HUES6 (cell line): ENCODE results near the gene DUS3L.

Experiments used
- H3K27ac ChIP-seq: 2 replicates; pipeline ENCODE4 v1.7.0; 2013; ENCODE audit warnings: low read depth, mild to moderate bottlenecking, low read length, inconsistent platforms
- H3K27me3 ChIP-seq: 2 replicates; pipeline ENCODE4 v1.6.1; 2013; ENCODE audit warnings: low read length; ENCODE audit not compliant: control insufficient read depth, insufficient read depth
- H3K36me3 ChIP-seq: 2 replicates; pipeline ENCODE4 v1.6.1; 2013; ENCODE audit warnings: low read length; ENCODE audit not compliant: control insufficient read depth, insufficient read depth
- H3K4me1 ChIP-seq: 2 replicates; pipeline ENCODE4 v1.6.1; 2013; ENCODE audit warnings: low read length; ENCODE audit not compliant: control insufficient read depth, insufficient read depth
- H3K4me3 ChIP-seq: 2 replicates; pipeline ENCODE4 v1.5.1; 2013; ENCODE audit warnings: low read depth, low read length
- H3K9ac ChIP-seq: one replicate; pipeline ENCODE4 v1.6.1; 2013; ENCODE audit warnings: mild to moderate bottlenecking, low read length
- H3K9me3 ChIP-seq: 2 replicates; pipeline ENCODE4 v1.6.1; 2013; ENCODE audit warnings: low read depth, low read length; ENCODE audit not compliant: control insufficient read depth, insufficient read depth

DUS3L gene

DNA sequence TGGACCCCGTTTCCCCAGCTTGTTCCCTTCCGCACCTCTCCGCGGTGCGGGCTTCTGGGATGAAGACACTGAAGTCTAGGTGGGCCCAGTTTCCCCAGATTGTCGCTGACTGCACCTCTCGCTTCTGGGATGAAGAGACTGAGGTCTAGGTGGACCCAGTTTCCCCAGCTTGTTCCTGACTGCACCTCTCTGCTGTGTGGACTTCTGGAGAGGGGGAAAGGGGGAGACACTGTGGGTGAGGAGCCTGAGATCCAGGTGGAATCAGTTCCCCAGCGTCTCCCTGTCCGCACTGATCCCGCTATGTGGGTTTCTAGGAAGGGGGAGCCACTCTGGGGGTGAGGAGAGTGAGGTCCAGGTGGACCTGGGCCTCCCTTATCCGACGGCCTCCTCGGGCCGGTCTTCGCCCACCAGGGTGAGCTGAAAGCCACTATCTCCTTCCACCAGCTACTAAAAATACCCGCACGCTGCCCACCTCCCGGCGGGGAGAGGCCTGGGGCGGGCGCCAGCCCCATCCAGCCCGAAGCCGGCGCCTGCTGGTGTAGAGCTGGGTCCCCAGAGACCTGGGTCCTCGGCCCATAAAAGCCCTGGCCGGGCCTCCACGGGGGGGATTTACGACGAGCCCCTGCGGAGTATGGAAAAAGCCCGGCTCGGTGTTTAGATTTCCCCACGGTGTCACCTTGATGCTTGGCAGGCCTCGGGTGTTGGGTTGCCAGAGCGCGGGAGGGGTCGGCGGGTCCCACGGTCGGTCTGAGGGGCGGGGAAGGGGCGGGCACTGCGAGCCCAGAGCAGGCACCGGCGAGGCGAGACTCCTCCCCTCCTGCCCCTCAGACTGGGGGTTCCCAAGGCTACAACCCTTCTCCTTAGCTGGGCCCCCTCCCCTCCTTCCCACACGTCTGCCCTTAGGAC lies 38.0 kb upstream of the DUS3L start:
- no peaks in the 10 kb centered on the region for H3K36me3 ChIP-seq
- H3K27ac ChIP-seq, result peak overlapping the region; percentile 90
- peak overlapping the region; percentile 88 for H3K4me3 ChIP-seq
- no peaks in the 10 kb centered on the region; the same call in 1 of the 2 replicates for H3K27me3 ChIP-seq
- no peaks in the 10 kb centered on the region for H3K9me3 ChIP-seq
- H3K4me1 ChIP-seq, result peaks cover 11% of the 10 kb centered on the region; the same call in 1 of the 2 replicates
- peak overlapping the region; percentile 96 for H3K9ac ChIP-seq

DNA sequence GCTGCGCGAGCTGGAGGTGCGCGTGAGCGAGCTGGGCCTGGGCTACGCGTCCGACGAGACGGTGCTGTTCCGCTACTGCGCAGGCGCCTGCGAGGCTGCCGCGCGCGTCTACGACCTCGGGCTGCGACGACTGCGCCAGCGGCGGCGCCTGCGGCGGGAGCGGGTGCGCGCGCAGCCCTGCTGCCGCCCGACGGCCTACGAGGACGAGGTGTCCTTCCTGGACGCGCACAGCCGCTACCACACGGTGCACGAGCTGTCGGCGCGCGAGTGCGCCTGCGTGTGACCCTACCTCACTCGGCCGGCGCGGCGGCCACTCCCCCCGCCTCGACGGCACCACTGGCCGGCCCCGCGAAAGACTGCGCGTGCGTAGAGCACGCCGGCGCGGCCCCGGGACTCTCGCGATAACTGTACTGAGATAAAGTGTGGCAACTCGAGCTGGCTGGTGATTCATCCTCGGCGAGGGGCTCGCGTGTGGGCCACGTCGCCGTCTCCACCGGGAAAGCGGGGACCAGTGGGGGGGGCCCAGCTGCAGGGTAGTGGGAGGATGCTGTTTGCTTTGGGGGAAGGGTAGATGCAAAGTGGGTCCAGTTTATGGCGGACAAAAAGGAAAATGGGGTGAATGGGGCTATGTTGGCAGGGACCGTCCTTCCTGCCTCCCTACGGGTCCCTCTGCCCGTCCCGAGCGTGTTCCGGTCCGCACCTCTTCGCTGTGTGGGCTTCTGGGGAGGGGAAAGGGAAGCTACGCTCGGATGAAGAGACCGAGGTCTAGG lies 37.1 kb upstream of the DUS3L start:
- Histone ChIP-seq H3K4me1 (peaks cover 11% of the 10 kb centered on the region; the same call in 1 of the 2 replicates), H3K4me3 (peak overlapping the region; percentile 88), H3K9ac (peak overlapping the region; percentile 96), H3K9me3 (no peaks in the 10 kb centered on the region), H3K27me3 (no peaks in the 10 kb centered on the region; the same call in 1 of the 2 replicates), H3K27ac (peak overlapping the region; percentile 90), H3K36me3 (no peaks in the 10 kb centered on the region)

DNA sequence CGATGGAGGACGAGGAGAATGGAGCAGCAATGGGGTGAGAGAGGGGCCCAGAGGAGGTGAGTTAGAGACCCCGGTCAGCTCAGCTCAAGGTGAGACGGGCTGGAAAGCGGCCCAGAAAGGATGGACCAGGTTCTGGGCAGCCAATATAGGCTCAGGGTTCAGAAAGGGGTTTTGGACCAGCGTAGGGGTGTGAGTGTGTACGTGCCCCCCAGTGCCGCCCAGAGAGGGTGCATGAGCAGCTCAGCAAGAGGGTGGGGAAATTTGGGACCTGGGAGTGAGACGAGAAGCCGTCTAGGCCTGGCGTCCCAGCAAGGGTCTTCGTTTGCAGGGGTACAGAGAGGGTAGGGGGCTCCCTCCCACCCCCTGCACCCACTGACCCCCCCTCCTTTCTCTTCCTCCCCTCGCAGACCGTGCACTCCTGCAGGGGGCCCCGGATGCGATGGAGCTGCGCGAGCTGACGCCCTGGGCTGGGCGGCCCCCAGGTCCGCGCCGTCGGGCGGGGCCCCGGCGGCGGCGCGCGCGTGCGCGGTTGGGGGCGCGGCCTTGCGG lies 36.5 kb upstream of the DUS3L start:
- H3K36me3 ChIP-seq, result no peaks in the 10 kb centered on the region
- peak overlapping the region; percentile 96 for H3K9ac ChIP-seq
- H3K4me3 ChIP-seq, result peak overlapping the region; percentile 88
- peaks cover 11% of the 10 kb centered on the region; the same call in 1 of the 2 replicates for H3K4me1 ChIP-seq
- no peaks in the 10 kb centered on the region; the same call in 1 of the 2 replicates for H3K27me3 ChIP-seq
- no peaks in the 10 kb centered on the region for H3K9me3 ChIP-seq
- no peak overlapping the region for H3K27ac ChIP-seq

DNA sequence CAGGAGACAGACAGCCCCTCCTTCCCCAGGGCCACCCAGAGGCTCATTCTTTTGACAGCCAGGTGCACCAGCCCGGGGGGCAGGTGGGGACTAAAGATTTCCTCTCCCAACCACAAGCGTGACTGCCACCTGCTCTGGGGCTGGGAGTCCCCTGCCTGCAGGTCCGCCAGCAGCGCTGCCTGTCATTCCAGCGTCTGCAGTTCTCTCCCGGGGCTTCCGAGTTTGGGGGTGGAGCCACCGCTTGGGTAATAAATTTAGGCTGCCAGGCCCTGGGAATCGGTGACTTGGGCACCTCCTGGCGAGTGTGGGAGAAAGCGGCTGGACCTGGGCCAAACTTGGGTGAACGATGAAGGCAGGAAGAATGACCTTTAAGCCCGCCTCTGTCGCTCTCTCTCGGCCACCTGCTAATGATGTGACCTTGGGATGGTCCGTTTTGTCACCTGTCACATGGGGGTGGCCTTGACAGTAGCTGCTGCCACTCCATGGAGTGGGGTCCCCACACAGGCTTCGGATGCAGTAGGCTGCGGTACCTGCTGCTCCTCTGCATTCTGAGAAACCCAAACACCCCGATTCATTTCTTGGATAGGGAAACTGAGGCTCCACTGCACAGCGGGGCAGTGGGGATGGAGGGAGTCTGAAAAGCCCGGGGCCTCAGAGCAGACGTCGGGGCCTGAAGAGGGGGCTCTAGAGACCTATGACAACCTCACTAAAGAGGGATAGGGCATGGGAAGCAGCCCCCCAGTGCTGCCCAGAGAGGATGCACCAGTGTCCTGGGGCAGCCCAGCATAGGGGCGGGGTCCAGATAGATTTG lies 35.8 kb upstream of the DUS3L start:
- Histone ChIP-seq H3K36me3 (no peaks in the 10 kb centered on the region), H3K9ac (no peak overlapping the region), H3K27ac (no peak overlapping the region), H3K4me3 (peak overlapping the region; percentile 88), H3K4me1 (peaks cover 11% of the 10 kb centered on the region; the same call in 1 of the 2 replicates), H3K9me3 (no peaks in the 10 kb centered on the region), H3K27me3 (no peaks in the 10 kb centered on the region; the same call in 1 of the 2 replicates)

DNA sequence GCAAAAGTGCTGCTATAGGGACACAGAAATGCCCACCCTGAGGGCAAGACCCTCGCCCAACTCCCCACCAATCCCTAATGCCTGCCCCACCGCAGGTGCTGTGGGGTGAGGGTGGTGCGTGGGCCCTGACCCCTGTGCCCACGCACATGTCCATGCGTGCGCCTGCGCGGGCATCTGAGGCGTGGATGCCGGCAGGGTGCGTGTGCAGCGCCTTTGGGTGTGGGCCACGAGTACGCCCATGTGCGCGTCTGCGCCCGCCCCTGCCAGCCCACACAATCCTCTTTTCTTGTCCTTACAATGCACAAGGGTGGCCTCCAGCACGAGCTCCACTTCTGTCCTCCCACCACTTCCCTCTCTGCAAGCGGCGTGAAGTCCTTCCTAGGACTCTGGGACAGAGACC lies 34.2 kb upstream of the DUS3L start:
- Histone ChIP-seq H3K9ac (no peak overlapping the region), H3K4me1 (peaks cover 11% of the 10 kb centered on the region; the same call in 1 of the 2 replicates), H3K36me3 (no peaks in the 10 kb centered on the region), H3K27me3 (no peaks in the 10 kb centered on the region; the same call in 1 of the 2 replicates), H3K27ac (no peak overlapping the region), H3K4me3 (no peak overlapping the region), H3K9me3 (no peaks in the 10 kb centered on the region)

DNA sequence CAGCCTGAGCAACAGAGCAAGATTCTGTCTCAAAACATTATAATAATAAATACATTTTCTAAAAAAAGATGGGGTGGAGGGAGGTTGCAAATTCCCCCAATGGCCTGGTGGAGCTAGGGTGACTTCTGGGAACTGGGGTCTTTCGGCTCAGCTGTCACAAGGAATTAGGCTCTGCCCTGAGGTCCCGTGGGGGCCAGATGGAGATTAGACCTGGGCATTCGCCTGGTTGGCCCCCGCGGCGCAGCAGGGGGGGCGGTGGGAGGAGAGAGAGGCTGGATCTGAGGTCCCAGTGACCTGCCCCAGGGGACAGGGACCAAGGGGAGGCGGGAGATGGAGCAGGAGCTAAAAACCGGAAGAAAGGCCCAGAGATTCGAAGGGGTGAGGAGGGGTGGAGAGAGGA lies 33.8 kb upstream of the DUS3L start:
- Histone ChIP-seq H3K9ac (no peak overlapping the region), H3K27ac (no peak overlapping the region), H3K4me3 (no peak overlapping the region), H3K36me3 (no peaks in the 10 kb centered on the region), H3K4me1 (peaks cover 11% of the 10 kb centered on the region; the same call in 1 of the 2 replicates), H3K27me3 (no peaks in the 10 kb centered on the region; the same call in 1 of the 2 replicates), H3K9me3 (no peaks in the 10 kb centered on the region)

DNA sequence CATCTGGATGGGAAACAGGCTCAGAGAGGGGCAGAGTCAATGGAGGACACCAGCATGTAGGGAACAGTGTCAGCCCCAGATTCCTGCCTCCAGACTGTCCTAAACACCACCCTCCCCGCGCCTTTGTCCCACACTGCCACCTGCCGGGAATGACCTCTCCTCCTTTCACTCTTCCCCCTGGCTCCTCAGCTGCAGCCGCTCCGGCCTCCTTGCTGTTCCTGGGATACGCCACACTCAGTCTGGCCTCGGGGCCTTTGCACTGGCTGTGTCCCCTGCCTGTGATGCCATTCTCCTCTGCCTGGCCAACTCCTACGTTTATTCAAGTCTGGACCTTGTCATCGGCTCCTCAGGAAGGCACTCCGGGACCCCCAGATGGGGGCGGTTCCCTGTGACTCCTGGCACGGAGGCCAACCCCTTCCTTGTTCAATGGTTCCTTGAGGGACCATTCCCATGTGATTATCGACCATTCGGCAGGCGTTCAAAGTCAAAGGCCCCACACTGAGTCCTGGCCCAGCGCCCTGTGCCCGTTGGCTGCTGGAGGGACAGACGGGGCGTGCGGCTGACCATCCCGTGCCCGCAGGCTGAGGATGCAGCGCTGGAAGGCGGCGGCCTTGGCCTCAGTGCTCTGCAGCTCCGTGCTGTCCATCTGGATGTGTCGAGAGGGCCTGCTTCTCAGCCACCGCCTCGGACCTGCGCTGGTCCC lies 32.8 kb upstream of the DUS3L start:
- peaks cover 6% of the 10 kb centered on the region; the same call in 1 of the 2 replicates for H3K4me1 ChIP-seq
- no peaks in the 10 kb centered on the region for H3K36me3 ChIP-seq
- no peak overlapping the region for H3K9ac ChIP-seq
- H3K27ac ChIP-seq, result no peak overlapping the region
- no peaks in the 10 kb centered on the region for H3K9me3 ChIP-seq
- no peaks in the 10 kb centered on the region; the same call in 1 of the 2 replicates for H3K27me3 ChIP-seq
- no peak overlapping the region for H3K4me3 ChIP-seq

DNA sequence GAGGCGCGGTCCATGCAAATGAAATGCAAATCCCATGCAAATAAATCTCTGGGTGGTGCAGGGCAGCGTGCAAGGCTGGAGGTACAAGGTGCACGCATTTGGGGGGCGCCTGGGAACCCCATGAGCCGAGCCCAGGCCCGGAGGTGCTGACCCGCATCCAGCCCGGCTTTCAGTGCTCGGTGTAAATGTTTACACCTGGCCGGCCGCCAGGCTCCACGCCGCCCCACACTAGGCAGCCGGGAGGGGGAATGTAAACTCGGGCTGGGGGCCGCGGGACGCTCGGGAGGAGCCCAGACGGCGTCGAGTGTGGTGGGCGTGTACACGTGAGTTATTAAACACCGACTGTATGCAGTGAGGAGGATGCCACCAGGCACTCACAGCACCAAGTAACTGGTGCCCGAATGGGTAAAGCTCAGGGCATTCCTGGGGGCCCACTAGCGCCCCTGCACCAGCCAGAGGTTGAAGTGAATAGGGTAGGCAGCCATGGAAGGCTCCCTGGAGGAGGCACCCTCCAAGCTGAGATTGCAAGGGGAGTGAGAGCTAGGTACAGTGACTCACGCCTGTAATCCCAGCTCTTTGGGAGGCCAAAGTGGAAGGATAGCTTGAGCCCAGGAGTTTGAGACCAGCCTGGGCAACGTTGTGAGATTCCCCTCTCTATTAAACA lies 31.4 kb upstream of the DUS3L start:
- Histone ChIP-seq H3K27me3 (no peaks in the 10 kb centered on the region; the same call in 1 of the 2 replicates), H3K9me3 (no peaks in the 10 kb centered on the region), H3K27ac (no peak overlapping the region), H3K36me3 (no peaks in the 10 kb centered on the region), H3K4me1 (peaks cover 6% of the 10 kb centered on the region; the same call in 1 of the 2 replicates), H3K4me3 (no peak overlapping the region), H3K9ac (no peak overlapping the region)

DNA sequence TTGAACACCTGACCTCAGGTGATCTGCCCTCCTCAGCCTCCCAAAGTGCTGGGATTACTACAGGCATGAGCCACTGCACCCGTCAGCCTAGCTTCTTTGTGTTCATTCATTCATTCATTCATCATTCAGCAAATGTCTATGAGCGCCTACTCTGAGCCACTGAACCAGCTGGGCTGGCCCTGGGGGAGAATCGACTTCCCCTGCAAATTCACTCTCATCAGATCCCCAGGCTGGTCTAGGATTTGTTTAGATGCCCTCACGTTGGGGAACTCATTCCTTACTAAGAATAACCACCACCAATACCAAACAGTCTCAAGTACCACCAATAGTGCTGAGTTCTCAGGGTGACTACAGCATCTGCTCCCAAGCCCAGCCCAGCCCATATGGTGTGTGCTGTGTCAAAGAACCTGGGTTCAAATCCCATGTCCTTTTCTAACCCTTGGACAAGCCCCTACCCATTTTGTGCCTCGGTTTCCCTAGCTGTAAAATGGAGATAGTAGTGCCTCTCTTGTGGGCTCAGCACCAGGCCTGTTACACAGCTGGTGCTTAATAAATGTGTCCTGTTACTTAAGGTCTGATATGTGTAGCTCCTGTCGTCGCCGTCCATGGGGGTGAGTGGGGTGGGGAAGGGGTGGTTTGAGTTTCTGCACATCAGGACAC lies 30.7 kb upstream of the DUS3L start:
- Histone ChIP-seq H3K4me3 (no peak overlapping the region), H3K27ac (no peak overlapping the region), H3K9me3 (no peaks in the 10 kb centered on the region), H3K27me3 (no peaks in the 10 kb centered on the region; the same call in 1 of the 2 replicates), H3K4me1 (peaks cover 4% of the 10 kb centered on the region; the same call in 1 of the 2 replicates), H3K36me3 (no peaks in the 10 kb centered on the region), H3K9ac (no peak overlapping the region)
